Testis (tissue), 2 donors: ENCODE measurements around the gene GTPBP3.

Experiments used
- POLR2A ChIP-seq: fragments of 450-650 bp; IDR thresholded peaks from one replicate; pipeline ENCODE4 v1.6.1; 2017; ENCODE audit warnings: antibody characterized with exemption, mild to moderate bottlenecking, moderate library complexity
- TF ChIP-seq, protein P1 (sequence below), 3 experiments: fragments of 450-650 bp in 2 of 3; fragments of 200-600 bp in 1 of 3; sonication (generic) in 1 of 3; IDR thresholded peaks; one replicate each; pipeline ENCODE4 v1.5.1; 2016 to 2019; ENCODE audit warnings: antibody characterized with exemption in 3 of 3, mild to moderate bottlenecking in 2 of 3, moderate library complexity in 1 of 3

DNA sequence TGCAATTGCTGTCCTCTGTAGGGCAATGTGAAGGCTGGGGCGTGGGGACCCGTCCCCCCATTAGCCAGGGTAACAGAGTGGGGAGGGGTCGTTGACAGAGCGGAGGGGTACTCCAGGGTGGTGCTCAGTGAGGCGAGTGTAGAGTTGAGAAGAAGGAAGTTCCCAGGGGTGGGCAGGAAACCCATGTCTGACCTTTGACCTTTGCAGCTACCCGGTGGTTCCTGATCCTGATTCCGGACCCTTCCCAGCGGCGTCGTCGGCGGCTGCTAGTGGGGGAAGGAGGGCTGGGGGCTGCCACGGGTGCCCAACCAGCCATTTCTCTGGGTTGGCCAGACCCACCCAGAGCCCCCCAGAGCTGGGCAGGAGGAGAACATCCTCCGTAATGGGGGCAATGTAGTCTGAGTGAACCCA is 41.9 kb downstream of the GTPBP3 start:
- TF ChIP-seq POLR2A: no peak
- TF ChIP-seq, protein P1, sequence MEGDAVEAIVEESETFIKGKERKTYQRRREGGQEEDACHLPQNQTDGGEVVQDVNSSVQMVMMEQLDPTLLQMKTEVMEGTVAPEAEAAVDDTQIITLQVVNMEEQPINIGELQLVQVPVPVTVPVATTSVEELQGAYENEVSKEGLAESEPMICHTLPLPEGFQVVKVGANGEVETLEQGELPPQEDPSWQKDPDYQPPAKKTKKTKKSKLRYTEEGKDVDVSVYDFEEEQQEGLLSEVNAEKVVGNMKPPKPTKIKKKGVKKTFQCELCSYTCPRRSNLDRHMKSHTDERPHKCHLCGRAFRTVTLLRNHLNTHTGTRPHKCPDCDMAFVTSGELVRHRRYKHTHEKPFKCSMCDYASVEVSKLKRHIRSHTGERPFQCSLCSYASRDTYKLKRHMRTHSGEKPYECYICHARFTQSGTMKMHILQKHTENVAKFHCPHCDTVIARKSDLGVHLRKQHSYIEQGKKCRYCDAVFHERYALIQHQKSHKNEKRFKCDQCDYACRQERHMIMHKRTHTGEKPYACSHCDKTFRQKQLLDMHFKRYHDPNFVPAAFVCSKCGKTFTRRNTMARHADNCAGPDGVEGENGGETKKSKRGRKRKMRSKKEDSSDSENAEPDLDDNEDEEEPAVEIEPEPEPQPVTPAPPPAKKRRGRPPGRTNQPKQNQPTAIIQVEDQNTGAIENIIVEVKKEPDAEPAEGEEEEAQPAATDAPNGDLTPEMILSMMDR (IDR thresholded peaks at IDR 0.05): no peak
